K562 (cell line): ENCODE data around the gene BANP. TPM values are rescaled to one million over a fixed set of nuclear protein-coding genes. Genes with fewer than 3 reads are reported as not detected.

Source experiments
- ATAC-seq: fragments of 200-7000 bp; cut with Tn5 transposase; 3 replicates; pipeline ENCODE4 v1.9.1; 2020; ENCODE audit warnings: moderate library complexity
- BruUV-seq: library from RNA; stranded (reverse); fragments of 400-500 nt; replicated peaks from 2 replicates; lab custom pipeline; 2021; lab: Mats Ljungman, UMichigan
- CTCF ChIA-PET: fragments of 300-600 bp; formaldehyde crosslinking; extraction: SDS; loops from one replicate; lab custom pipeline; 2021; ENCODE audit warnings: low intra/inter-chr PET ratio; lab: Yijun Ruan, JAX
- POLR2A ChIA-PET: fragments of 300-600, 350-650 bp; sonication (Branson Sonifier 250); formaldehyde crosslinking; extraction: SDS; loops from one replicate; lab custom pipeline; 2021; ENCODE audit warnings: antibody characterized with exemption, inconsistent platforms; lab: Yijun Ruan, JAX
- DNase-seq, 4 experiments: peaks; one replicate each; pipeline versions ENCODE4 v3.0.0 to v3.0.0-alpha.2; 2011 to 2018; ENCODE audit warnings: low spot score in 3 of 4, mixed read lengths in 3 of 4; ENCODE audit errors: extremely low read depth in 1 of 4
- FAIRE-seq: peaks from 2 replicates; lab custom pipeline; 2011; peaks lifted over from hg19 to GRCh38; lab: Jason Lieb, UNC
- H2AFZ ChIP-seq: 2 replicates; pipeline ENCODE4 v1.6.0; 2011; ENCODE audit warnings: low read depth, low read length, control low read depth, inconsistent platforms
- H3K27ac ChIP-seq: fragments of 200-600 bp; 3 replicates; pipeline ENCODE4 v1.8.0; 2011; ENCODE audit warnings: low read depth, mild to moderate bottlenecking, control low read depth, inconsistent platforms, low read length, moderate library complexity, mixed read lengths; ENCODE audit errors: extremely low read depth
- H3K27me3 ChIP-seq, 2 experiments: fragments of 300-600 bp in 1 of 2; 2 replicates in 1 of 2; 3 replicates in 1 of 2; pipeline versions ENCODE4 v1.6.0 to v1.8.0; 2011; ENCODE audit warnings: inconsistent platforms in 2 of 2, low read length in 2 of 2, mild to moderate bottlenecking in 1 of 2, mixed read lengths in 1 of 2, moderate library complexity in 1 of 2; ENCODE audit not compliant: control insufficient read depth in 2 of 2, insufficient read depth in 2 of 2
- H3K36me3 ChIP-seq: fragments of 300-600 bp; 3 replicates; pipeline ENCODE4 v1.8.0; 2011; ENCODE audit warnings: mild to moderate bottlenecking, low read length, inconsistent platforms; ENCODE audit not compliant: control insufficient read depth, insufficient read depth
- H3K4me1 ChIP-seq, 2 experiments: fragments of 200-600 bp in 1 of 2; replicated peaks in 1 of 2; 2 replicates in 1 of 2; 3 replicates in 1 of 2; pipeline versions ENCODE4 v1.5.1 to v1.8.0; 2011; ENCODE audit warnings: inconsistent platforms in 2 of 2, low read length in 2 of 2, mild to moderate bottlenecking in 1 of 2, mixed read lengths in 1 of 2, moderate library complexity in 1 of 2; ENCODE audit not compliant: control insufficient read depth in 2 of 2, insufficient read depth in 2 of 2
- H3K4me2 ChIP-seq: 2 replicates; pipeline ENCODE4 v1.6.1; 2011; ENCODE audit warnings: low read length, control low read depth, inconsistent platforms, mixed read lengths; ENCODE audit not compliant: insufficient read depth
- H3K4me3 ChIP-seq: fragments of 200-600 bp; sonication (generic), shearing (Covaris generic); 2 replicates; pipeline ENCODE4 v1.5.1; 2016; ENCODE audit warnings: control low read depth, inconsistent platforms
- H3K79me2 ChIP-seq: fragments of 200-600 bp; 3 replicates; pipeline ENCODE4 v1.8.0; 2011; ENCODE audit warnings: low read length, inconsistent platforms; ENCODE audit not compliant: control insufficient read depth, insufficient read depth
- H3K9ac ChIP-seq, 2 experiments: 2 replicates each; pipeline versions ENCODE4 v1.6.0 to v1.6.1; 2011; ENCODE audit warnings: low read depth in 2 of 2, low read length in 2 of 2, control low read depth in 1 of 2, inconsistent platforms in 1 of 2, mild to moderate bottlenecking in 1 of 2, mixed read lengths in 1 of 2; ENCODE audit not compliant: insufficient read depth in 1 of 2
- H3K9me1 ChIP-seq: one replicate; pipeline ENCODE4 v1.6.0; 2011; ENCODE audit warnings: inconsistent platforms, mild to moderate bottlenecking, low read length, moderate library complexity; ENCODE audit not compliant: control insufficient read depth, insufficient read depth
- H3K9me3 ChIP-seq: replicated peaks from 2 replicates; pipeline ENCODE4 v1.5.1; 2011; ENCODE audit warnings: low read depth, low read length, inconsistent platforms; ENCODE audit not compliant: control insufficient read depth, insufficient read depth
- H4K20me1 ChIP-seq: replicated peaks from 2 replicates; pipeline ENCODE4 v1.6.1; 2011; ENCODE audit warnings: low read length, inconsistent platforms, mixed read lengths; ENCODE audit not compliant: control insufficient read depth, insufficient read depth
- ARID3B ChIP-seq: fragments of 250-450 bp; sonication (Bioruptor Pico); IDR thresholded peaks from 2 replicates; pipeline ENCODE4 v1.4.0; 2020; ENCODE audit warnings: borderline replicate concordance
- GATAD2A ChIP-seq: fragments of 450-650 bp; IDR thresholded peaks from 2 replicates; pipeline ENCODE4 v1.6.1; 2017
- HCFC1 ChIP-seq: IDR thresholded peaks from 2 replicates; pipeline ENCODE4 v1.6.1; 2012; ENCODE audit warnings: low read depth, low read length, improper control_type of control experiment
- ILF3 ChIP-seq: fragments of 450-650 bp; IDR thresholded peaks from 2 replicates; pipeline ENCODE4 v1.6.1; 2018; ENCODE audit warnings: antibody characterized with exemption, mild to moderate bottlenecking, moderate library complexity, borderline replicate concordance
- KAT8 ChIP-seq: fragments of 450-650 bp; IDR thresholded peaks from 2 replicates; pipeline ENCODE4 v1.6.1; 2016; ENCODE audit warnings: low read depth, mild to moderate bottlenecking
- NR4A1 ChIP-seq, 2 experiments: fragments of 250-450 bp in 1 of 2; fragments of 450-650 bp in 1 of 2; sonication (Bioruptor Pico) in 1 of 2; IDR thresholded peaks; 2 replicates each; pipeline versions ENCODE4 v1.4.0 to v1.6.1; 2016 to 2020; ENCODE audit warnings: mild to moderate bottlenecking in 2 of 2, missing compliant biosample characterization in 1 of 2, missing genetic modification characterization in 1 of 2, moderate library complexity in 1 of 2
- NRF1 ChIP-seq, 2 experiments: fragments of 450-650 bp; IDR thresholded peaks in 1 of 2; conservative IDR thresholded peaks in 1 of 2; 2 replicates each; pipeline ENCODE4 v1.6.1; 2014; ENCODE audit warnings: mild to moderate bottlenecking in 2 of 2
- PBX2 ChIP-seq, 2 experiments: IDR thresholded peaks in 1 of 2; conservative IDR thresholded peaks in 1 of 2; 2 replicates each; pipeline ENCODE4 v1.6.1; 2016; ENCODE audit warnings: low read depth in 2 of 2, mild to moderate bottlenecking in 1 of 2, missing compliant biosample characterization in 1 of 2, missing genetic modification characterization in 1 of 2, moderate library complexity in 1 of 2
- THRAP3 ChIP-seq: fragments of 450-650 bp; IDR thresholded peaks from 2 replicates; pipeline ENCODE4 v1.6.1; 2016; ENCODE audit warnings: mild to moderate bottlenecking, inconsistent platforms, borderline replicate concordance
- TRIM28 ChIP-seq: fragments of 450-650 bp; IDR thresholded peaks from 2 replicates; pipeline ENCODE4 v1.6.1; 2017
- WHSC1 ChIP-seq: IDR thresholded peaks from one replicate; pipeline ENCODE4 v1.6.1; 2012; ENCODE audit warnings: low read length, control low read depth, inconsistent platforms
- ZNF143 ChIP-seq: sonication (generic); formaldehyde crosslinking; IDR thresholded peaks from 2 replicates; pipeline ENCODE4 v1.9.0; 2022; ENCODE audit warnings: mild to moderate bottlenecking, missing genetic modification reagents
- ZNF398 ChIP-seq: fragments of 250-450 bp; sonication (Bioruptor Pico); IDR thresholded peaks from 2 replicates; pipeline ENCODE4 v1.8.0; 2021; ENCODE audit warnings: moderate library complexity, mild to moderate bottlenecking, inconsistent platforms
- ZNF695 ChIP-seq: fragments of 450-650 bp; formaldehyde crosslinking; IDR thresholded peaks from 2 replicates; pipeline ENCODE4 v1.4.0; 2020; ENCODE audit warnings: mild to moderate bottlenecking, moderate library complexity
- WGBS: fragments of 100-300 bp; shearing (Covaris generic); methylation state at CpG from one replicate; pipeline ENCODE4 v1.1.6; 2016; ENCODE audit warnings: low coverage, mixed read lengths; ENCODE audit not compliant: insufficient coverage; ENCODE audit errors: missing lambda C conversion rate; 5-methylcytosine and 5-hydroxymethylcytosine counted together
- in situ Hi-C: fragments of 300-500 bp; cut with MboI; formaldehyde crosslinking; loops from 4 replicates; pipeline ENCODE4 v1.15.0; 2018; ENCODE audit warnings: inconsistent platforms, mixed read lengths
- intact Hi-C: fragments of 100-400 bp; cut with micrococcal nuclease; formaldehyde crosslinking; loops from 2 replicates; pipeline ENCODE4 v1.14.2; 2022
- polyA plus RNA-seq, 8 experiments: library from polyadenylated mRNA; depleted of rRNA in 4 of 8; stranded (reverse) in 5 of 8; unstranded in 3 of 8; fragments of >200 nt; fragmentation: Nextera tagmentation in 2 of 8; fragmentation: Illumina TruSeq in 1 of 8; extraction: Ambion mirVana in 2 of 8; extraction: Trizol in 1 of 8; gene quantifications; 2 replicates each; pipeline versions ENCODE4 v1.2.1 to v1.2.3, GENCODE V29; 2011 to 2014; ENCODE audit warnings: inconsistent platforms in 1 of 8, missing spikeins in 1 of 8
- total RNA-seq, 7 experiments: library from RNA; depleted of rRNA in 6 of 7; stranded (reverse); fragments of >200 nt in 6 of 7; fragmentation: Illumina TruSeq in 2 of 7; extraction: Trizol in 2 of 7; gene quantifications; 2 replicates each; pipeline versions ENCODE4 v1.2.1 to v1.2.3, GENCODE V29; 2011 to 2021; ENCODE audit warnings: low replicate concordance in 1 of 7
- TF ChIP-seq, protein P1 (sequence below): sonication (generic); formaldehyde crosslinking; IDR thresholded peaks from 2 replicates; pipeline ENCODE4 v1.8.1; 2023; ENCODE audit warnings: mild to moderate bottlenecking, missing genetic modification reagents

The BANP gene
- total and polyA plus RNA-seq, 9 of the 15 experiments (the other 6 are each of a cell fraction or from before 2014, with no cell fraction given), result 4.6 to 22.1 (median 15.6) TPM

GRCh38 chr16:88070341-88070740, 119.1 kb downstream of the BANP start:
- no peak for DNase-seq
- Histone ChIP-seq H4K20me1 (no peaks in the 10 kb centered on the region), H3K27me3 (no peaks in the 10 kb centered on the region), H3K4me1 (peaks cover 0 to 8% of the 10 kb centered on the region in 2 experiments; a peak in 2 of 5 replicates), H3K27ac (no peak overlapping the region), H3K9me1 (peaks cover 6% of the 10 kb centered on the region), H3K4me2 (no peak overlapping the region), H3K9ac (no peak overlapping the region; a peak in 1 of 4 replicates), H3K79me2 (no peaks in the 10 kb centered on the region), H3K4me3 (no peak overlapping the region), H2AFZ (no peak overlapping the region), H3K9me3 (no peaks in the 10 kb centered on the region), H3K36me3 (peaks cover 8% of the 10 kb centered on the region; the same call in 1 of the 3 replicates)
- FAIRE-seq, result no peak
- intact Hi-C loops (no loop called here), in situ Hi-C loops (no loop called here)
- no TSS peak for BruUV-seq
- ATAC-seq, result no peak
- WGBS, result 73% methylated on average over 12 of the region's 12 CpGs
- ChIA-PET POLR2A (no interaction called here), CTCF (no interaction called here)
- TF ChIP-seq THRAP3 (no peak), TRIM28 (no peak), ZNF143 (CRISPR knock-in tag) (no peak), PBX2 (CRISPR knock-in tag; IDR thresholded peaks at IDR 0.05; ENCODE audit: low read depth) (no peak), PBX2 (tag; conservative IDR thresholded peaks at IDR 0.05; ENCODE audit: low read depth) (no peak), ILF3 (no peak), GATAD2A (no peak), ZNF398 (CRISPR knock-in tag) (no peak), ZNF695 (CRISPR knock-in tag) (no peak), NRF1 (conservative IDR thresholded peaks at IDR 0.05 in 1 of 2, IDR thresholded peaks at IDR 0.05 in 1 of 2) (no peak), ARID3B (no peak), WHSC1 (no peak), HCFC1 (no peak), NR4A1 (CRISPR knock-in tag; IDR thresholded peaks at IDR 0.05) (no peak), NR4A1 (tag; IDR thresholded peaks at IDR 0.05) (no peak), KAT8 (no peak)
- TF ChIP-seq, protein P1, sequence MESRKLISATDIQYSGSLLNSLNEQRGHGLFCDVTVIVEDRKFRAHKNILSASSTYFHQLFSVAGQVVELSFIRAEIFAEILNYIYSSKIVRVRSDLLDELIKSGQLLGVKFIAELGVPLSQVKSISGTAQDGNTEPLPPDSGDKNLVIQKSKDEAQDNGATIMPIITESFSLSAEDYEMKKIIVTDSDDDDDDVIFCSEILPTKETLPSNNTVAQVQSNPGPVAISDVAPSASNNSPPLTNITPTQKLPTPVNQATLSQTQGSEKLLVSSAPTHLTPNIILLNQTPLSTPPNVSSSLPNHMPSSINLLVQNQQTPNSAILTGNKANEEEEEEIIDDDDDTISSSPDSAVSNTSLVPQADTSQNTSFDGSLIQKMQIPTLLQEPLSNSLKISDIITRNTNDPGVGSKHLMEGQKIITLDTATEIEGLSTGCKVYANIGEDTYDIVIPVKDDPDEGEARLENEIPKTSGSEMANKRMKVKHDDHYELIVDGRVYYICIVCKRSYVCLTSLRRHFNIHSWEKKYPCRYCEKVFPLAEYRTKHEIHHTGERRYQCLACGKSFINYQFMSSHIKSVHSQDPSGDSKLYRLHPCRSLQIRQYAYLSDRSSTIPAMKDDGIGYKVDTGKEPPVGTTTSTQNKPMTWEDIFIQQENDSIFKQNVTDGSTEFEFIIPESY (CRISPR knock-in tag), result no peak
